MM.1S (cell line): ENCODE results near the gene IMMP2L.

Source experiments
- DNase-seq: peaks from one replicate; pipeline ENCODE4 v3.0.0-alpha.2; 2015
- H2AFZ ChIP-seq: fragments of 300-600 bp; sonication (generic); 2 replicates; pipeline ENCODE4 v1.6.0; 2016; ENCODE audit warnings: antibody characterized with exemption, low read length
- H3F3A ChIP-seq: fragments of 300-600 bp; sonication (generic); 2 replicates; pipeline ENCODE4 v1.6.1; 2016; ENCODE audit warnings: mild to moderate bottlenecking, antibody characterized with exemption, low read length, moderate library complexity, mixed read lengths; ENCODE audit not compliant: insufficient read depth
- H3K27ac ChIP-seq: fragments of 300-600 bp; sonication (generic); 2 replicates; pipeline ENCODE4 v1.5.1; 2016; ENCODE audit warnings: mild to moderate bottlenecking, low read length
- H3K27me3 ChIP-seq: fragments of 300-600 bp; sonication (generic); replicated peaks from 2 replicates; pipeline ENCODE4 v1.6.0; 2016; ENCODE audit warnings: low read length; ENCODE audit not compliant: insufficient read depth
- H3K36me3 ChIP-seq: fragments of 300-600 bp; sonication (generic); replicated peaks from 2 replicates; pipeline ENCODE4 v1.6.1; 2016; ENCODE audit warnings: mild to moderate bottlenecking, low read length, mixed read lengths; ENCODE audit not compliant: insufficient read depth
- H3K4me1 ChIP-seq: fragments of 300-600 bp; sonication (generic); 2 replicates; pipeline ENCODE4 v1.6.1; 2016; ENCODE audit warnings: low read length, mixed read lengths
- H3K4me2 ChIP-seq: fragments of 300-600 bp; sonication (generic); 2 replicates; pipeline ENCODE4 v1.6.0; 2016; ENCODE audit warnings: low read depth, low read length
- H3K4me3 ChIP-seq: fragments of 300-600 bp; sonication (generic); 2 replicates; pipeline ENCODE4 v1.5.1; 2016; ENCODE audit warnings: low read length, mixed read lengths
- H3K79me2 ChIP-seq: fragments of 300-600 bp; sonication (generic); 2 replicates; pipeline ENCODE4 v1.6.1; 2016; ENCODE audit warnings: mixed run types, low read length, mixed read lengths
- H3K9ac ChIP-seq: fragments of 300-600 bp; sonication (generic); 2 replicates; pipeline ENCODE4 v1.6.1; 2016; ENCODE audit warnings: low read length, mixed read lengths
- H3K9me2 ChIP-seq: fragments of 300-600 bp; sonication (generic); replicated peaks from 2 replicates; pipeline ENCODE4 v1.6.1; 2016; ENCODE audit warnings: mild to moderate bottlenecking, low read length, mixed read lengths; ENCODE audit not compliant: insufficient read depth
- H3K9me3 ChIP-seq: fragments of 300-600 bp; sonication (generic); replicated peaks from 2 replicates; pipeline ENCODE4 v1.6.1; 2016; ENCODE audit warnings: mild to moderate bottlenecking, low read length, mixed read lengths; ENCODE audit not compliant: insufficient read depth
- H4K20me1 ChIP-seq: fragments of 300-600 bp; sonication (generic); 2 replicates; pipeline ENCODE4 v1.6.1; 2016; ENCODE audit warnings: mild to moderate bottlenecking, low read length, moderate library complexity, mixed read lengths; ENCODE audit not compliant: insufficient read depth
- EZH2 ChIP-seq: fragments of 300-600 bp; sonication (generic); optimal IDR thresholded peaks from 2 replicates; pipeline ENCODE3; 2017; ENCODE audit warnings: low read depth, mild to moderate bottlenecking, antibody characterized with exemption, low read length, mixed read lengths
- EZH2phosphoT487 ChIP-seq: fragments of 300-600 bp; sonication (generic); IDR thresholded peaks from 2 replicates; pipeline ENCODE4 v1.6.1; 2018; ENCODE audit warnings: antibody characterized with exemption, low read length
- TF ChIP-seq, protein P1 (sequence below): fragments of 300-600 bp; sonication (generic); IDR thresholded peaks from 2 replicates; pipeline ENCODE4 v1.5.1; 2016; ENCODE audit warnings: antibody characterized with exemption, low read length, mixed read lengths

The IMMP2L gene

DNA sequence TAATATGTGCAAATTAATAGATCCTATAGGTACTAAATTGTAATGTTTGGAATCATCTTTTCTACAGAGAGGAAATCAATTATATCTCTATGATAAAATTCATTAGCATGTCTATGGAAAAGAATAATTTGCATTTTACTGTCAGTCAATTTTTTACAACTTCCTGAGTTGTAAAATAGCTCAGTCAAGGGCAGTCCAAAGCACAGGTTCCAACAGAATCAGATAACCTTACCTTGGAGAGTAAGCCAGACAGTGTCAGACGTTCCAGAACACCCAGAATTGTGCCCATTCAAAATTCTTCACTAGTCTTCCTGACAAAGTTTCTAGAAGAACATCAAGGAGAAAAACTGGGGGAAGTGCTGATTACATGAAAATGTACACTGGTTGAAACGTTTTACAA is 31.1 kb upstream of the IMMP2L start:
- H3K4me2 ChIP-seq = no peak overlapping the region
- no peak overlapping the region for H3K27ac ChIP-seq

DNA sequence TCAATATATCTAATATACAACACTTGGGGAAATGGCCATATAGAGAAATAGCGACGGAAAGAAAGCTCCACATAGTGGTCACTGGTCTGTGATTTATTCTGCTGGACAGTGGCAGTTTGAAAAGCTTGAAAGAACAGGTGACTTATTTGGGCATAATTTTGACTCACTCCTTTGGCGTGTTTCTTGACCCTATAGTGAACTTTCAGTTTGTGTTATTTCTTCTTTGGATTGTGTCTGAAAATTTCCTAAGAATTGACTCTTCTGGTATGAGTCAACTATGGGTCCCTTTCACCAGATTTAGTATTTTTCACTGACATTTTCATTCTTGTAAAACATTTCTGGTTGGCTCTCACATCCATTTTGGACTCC is 25.8 kb upstream of the IMMP2L start:
- no peaks in the 10 kb centered on the region for H3K9me2 ChIP-seq
- TF ChIP-seq EZH2phosphoT487 = no peak
- TF ChIP-seq, protein P1, sequence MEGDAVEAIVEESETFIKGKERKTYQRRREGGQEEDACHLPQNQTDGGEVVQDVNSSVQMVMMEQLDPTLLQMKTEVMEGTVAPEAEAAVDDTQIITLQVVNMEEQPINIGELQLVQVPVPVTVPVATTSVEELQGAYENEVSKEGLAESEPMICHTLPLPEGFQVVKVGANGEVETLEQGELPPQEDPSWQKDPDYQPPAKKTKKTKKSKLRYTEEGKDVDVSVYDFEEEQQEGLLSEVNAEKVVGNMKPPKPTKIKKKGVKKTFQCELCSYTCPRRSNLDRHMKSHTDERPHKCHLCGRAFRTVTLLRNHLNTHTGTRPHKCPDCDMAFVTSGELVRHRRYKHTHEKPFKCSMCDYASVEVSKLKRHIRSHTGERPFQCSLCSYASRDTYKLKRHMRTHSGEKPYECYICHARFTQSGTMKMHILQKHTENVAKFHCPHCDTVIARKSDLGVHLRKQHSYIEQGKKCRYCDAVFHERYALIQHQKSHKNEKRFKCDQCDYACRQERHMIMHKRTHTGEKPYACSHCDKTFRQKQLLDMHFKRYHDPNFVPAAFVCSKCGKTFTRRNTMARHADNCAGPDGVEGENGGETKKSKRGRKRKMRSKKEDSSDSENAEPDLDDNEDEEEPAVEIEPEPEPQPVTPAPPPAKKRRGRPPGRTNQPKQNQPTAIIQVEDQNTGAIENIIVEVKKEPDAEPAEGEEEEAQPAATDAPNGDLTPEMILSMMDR = no peak
- TF ChIP-seq EZH2 = no peak
- no peak overlapping the region for H2AFZ ChIP-seq
- H3K4me2 ChIP-seq = no peak overlapping the region
- no peak overlapping the region for H3K27ac ChIP-seq
- no peaks in the 10 kb centered on the region for H3F3A ChIP-seq
- no peaks in the 10 kb centered on the region for H3K79me2 ChIP-seq
- no peaks in the 10 kb centered on the region for H3K9me3 ChIP-seq
- H3K4me3 ChIP-seq = no peak overlapping the region
- H3K27me3 ChIP-seq = no peaks in the 10 kb centered on the region
- H3K9ac ChIP-seq = no peak overlapping the region
- no peaks in the 10 kb centered on the region for H3K4me1 ChIP-seq
- no peaks in the 10 kb centered on the region for H3K36me3 ChIP-seq
- DNase-seq = no peak
- H4K20me1 ChIP-seq = no peaks in the 10 kb centered on the region

More for the DNA sequence above, 31.1 kb upstream of the IMMP2L start:
- no peak for DNase-seq
- H3K4me3 ChIP-seq = no peak overlapping the region
- no peak overlapping the region for H3K9ac ChIP-seq
- no peaks in the 10 kb centered on the region for H3K36me3 ChIP-seq
- H3K4me1 ChIP-seq = no peaks in the 10 kb centered on the region
- no peaks in the 10 kb centered on the region for H3K9me3 ChIP-seq
- no peaks in the 10 kb centered on the region for H3K79me2 ChIP-seq
- no peaks in the 10 kb centered on the region for H3K9me2 ChIP-seq
- no peak for TF ChIP-seq EZH2phosphoT487
- no peak for TF ChIP-seq EZH2
- TF ChIP-seq, protein P1 = no peak
- H3K27me3 ChIP-seq = no peaks in the 10 kb centered on the region
- H4K20me1 ChIP-seq = no peaks in the 10 kb centered on the region
- no peak overlapping the region for H2AFZ ChIP-seq
- H3F3A ChIP-seq = no peaks in the 10 kb centered on the region

DNA sequence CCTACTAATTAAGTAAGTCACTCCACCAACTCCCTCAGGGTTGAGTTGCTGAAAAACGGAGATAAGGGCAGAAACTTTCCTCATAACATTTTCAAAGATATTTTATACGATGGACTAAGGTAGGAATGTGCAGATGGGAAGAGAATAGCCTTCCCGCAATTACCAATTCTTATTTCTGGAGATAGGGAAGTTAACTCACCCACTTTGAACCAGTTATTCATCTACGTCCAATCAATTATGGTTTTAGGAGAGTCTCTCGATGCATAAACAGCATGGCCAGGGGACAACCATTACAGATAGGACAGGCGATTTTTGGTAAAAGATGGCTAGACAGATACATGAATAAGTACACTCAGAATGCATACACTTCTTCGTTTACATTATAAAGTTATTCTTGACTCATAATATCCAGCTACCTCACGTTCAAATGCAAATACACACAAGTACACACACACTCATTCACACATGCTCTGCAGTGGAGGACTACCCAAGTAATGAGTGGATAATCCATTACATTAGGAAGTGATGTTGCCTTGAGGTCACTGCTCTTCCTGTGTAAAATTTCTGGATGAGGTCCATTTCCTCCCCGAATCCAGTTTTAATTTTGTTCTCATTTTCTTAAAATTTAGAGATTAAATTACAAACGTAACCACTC is 25.2 kb upstream of the IMMP2L start:
- Histone ChIP-seq H3K79me2 (no peaks in the 10 kb centered on the region), H3K4me1 (no peaks in the 10 kb centered on the region), H3F3A (no peaks in the 10 kb centered on the region), H3K9me2 (no peaks in the 10 kb centered on the region), H4K20me1 (no peaks in the 10 kb centered on the region), H3K9me3 (no peaks in the 10 kb centered on the region), H3K4me3 (no peak overlapping the region), H3K36me3 (no peaks in the 10 kb centered on the region), H3K4me2 (no peak overlapping the region), H3K27ac (no peak overlapping the region), H3K27me3 (no peaks in the 10 kb centered on the region), H2AFZ (no peak overlapping the region), H3K9ac (no peak overlapping the region)
- TF ChIP-seq, protein P1 = no peak
- TF ChIP-seq EZH2 = no peak
- no peak for TF ChIP-seq EZH2phosphoT487
- no peak for DNase-seq
